SK-MEL-5 (cell line): ENCODE results near the gene IPPK. TPM values are rescaled to one million over a fixed set of nuclear protein-coding genes. Genes with fewer than 3 reads are reported as not detected.

Source experiments
- DNase-seq: peaks from one replicate; pipeline ENCODE4 v3.0.0-alpha.2; 2016; ENCODE audit warnings: low read depth, low spot score
- in situ Hi-C: cut with HindIII; loops from 2 replicates; pipeline ENCODE4 v1.10.0; 2016; ENCODE audit warnings: low sequenced_read_pairs, high pct_unique_total_duplicates, low pct_unique_long_range_greater_than_20kb
- total RNA-seq: library from RNA; depleted of rRNA; stranded (reverse); fragments of >200 nt; shearing (Covaris generic); gene quantifications from 2 replicates; pipeline ENCODE4 v1.2.3, GENCODE V29; 2014

Gene IPPK
- total RNA-seq, 1 experiment from 2014 or later = 14.8 TPM

DNA sequence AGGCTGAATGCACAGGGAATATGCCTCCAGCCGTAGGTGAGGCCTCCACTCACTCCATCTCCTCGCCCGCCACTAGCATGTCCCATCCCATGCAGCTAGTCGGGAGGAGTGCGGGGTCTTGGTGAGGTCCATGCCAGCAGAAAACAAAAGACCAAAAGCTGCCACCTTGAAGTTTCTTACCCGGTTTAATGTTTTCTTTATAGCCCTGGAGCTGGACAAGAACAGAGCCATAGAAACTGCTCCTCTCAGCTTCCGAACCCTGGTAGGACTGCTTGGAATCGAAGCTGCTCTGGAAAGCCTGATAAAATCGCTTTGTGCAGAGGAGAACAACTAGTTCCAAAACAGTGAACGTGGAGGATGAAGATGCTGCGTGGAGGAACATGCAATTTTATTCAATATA lies 57.1 kb downstream of the IPPK start:
- no peak for DNase-seq
- in situ Hi-C loops = no loop called here

GRCh38 chr9:92612292-92612691 lies 57.6 kb downstream of the IPPK start:
- no peak for DNase-seq

GRCh38 chr9:92611621-92612285 lies 58.2 kb downstream of the IPPK start:
- no peak for DNase-seq
- in situ Hi-C loops = no loop called here

More at GRCh38 chr9:92612292-92612691, 57.6 kb downstream of the IPPK start:
- in situ Hi-C loops = no loop called here

GRCh38 chr9:92610470-92611420 lies 59.2 kb downstream of the IPPK start:
- no peak for DNase-seq
- in situ Hi-C loops = no loop called here

- in situ Hi-C loops = no loop called here
- no peak for DNase-seq
Observed at GRCh38 chr9:92608909-92609445, 61.0 kb downstream of the IPPK start.

GRCh38 chr9:92608241-92608908 lies 61.6 kb downstream of the IPPK start:
- in situ Hi-C loops = no loop called here
- DNase-seq = no peak

GRCh38 chr9:92607773-92608172 lies 62.2 kb downstream of the IPPK start:
- no peak for DNase-seq
- in situ Hi-C loops = no loop called here

DNA sequence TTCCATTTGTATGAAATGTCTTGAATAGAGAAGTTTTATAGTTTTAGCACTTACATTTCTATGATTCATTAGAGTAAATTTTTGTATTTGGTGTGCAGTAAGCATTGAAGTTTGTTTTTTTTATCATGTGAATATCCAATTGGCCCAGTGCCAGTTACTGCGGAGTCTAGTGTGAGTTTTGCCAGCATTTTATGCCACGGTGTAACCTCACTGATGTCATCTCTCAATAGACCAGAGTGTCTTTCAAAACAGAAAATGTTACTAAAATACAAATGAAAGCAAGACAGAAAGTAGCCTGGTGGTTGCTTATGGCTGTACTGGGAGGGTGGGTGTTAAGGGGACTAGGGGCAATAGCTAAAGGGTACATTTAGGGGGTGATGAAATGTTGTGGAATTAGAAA lies 62.8 kb downstream of the IPPK start:
- in situ Hi-C loops = no loop called here
- no peak for DNase-seq

- DNase-seq = no peak
- in situ Hi-C loops = no loop called here
Observed at GRCh38 chr9:92605224-92605623, 64.7 kb downstream of the IPPK start.

DNA sequence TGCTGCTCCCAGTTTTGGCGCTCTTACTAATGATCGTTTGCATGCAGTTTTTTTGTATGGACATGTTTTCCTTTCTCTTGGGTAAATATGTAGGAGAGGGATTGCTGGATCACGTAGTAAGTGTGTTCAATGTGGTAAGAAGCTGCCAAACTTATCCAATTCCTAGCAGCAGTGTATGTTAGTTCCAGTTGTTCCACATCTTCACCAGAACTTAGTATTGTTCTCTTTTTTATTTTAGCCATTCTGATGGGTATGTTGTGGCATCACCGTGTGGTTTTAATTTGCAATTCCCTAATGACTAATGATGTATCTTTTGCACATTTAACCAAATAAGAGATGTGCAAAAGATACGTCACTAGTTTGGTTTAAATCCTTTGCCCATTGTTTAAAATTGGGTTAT lies 65.9 kb downstream of the IPPK start:
- DNase-seq = no peak
- in situ Hi-C loops = no loop called here

DNA sequence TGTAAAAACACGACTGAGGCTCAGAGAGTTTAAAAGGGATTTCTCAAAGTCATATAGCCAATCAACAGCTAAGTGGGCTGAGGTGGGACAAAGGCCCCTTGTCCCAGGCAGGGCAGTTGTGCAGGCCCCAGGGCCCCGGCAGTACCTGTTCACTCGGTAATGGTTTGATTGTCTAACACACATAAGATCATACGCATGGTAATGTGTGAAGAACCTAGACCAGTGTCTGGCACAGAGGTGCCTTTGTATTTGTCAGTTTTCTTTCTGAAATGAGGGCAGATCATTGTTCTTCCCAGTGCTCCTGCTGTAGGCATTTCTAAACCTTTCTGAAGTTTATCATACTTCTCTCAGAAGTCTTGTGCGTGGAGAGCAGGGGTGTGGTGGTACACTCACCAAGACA lies 66.8 kb downstream of the IPPK start:
- in situ Hi-C loops = no loop called here
- DNase-seq = peak; percentile 78

DNA sequence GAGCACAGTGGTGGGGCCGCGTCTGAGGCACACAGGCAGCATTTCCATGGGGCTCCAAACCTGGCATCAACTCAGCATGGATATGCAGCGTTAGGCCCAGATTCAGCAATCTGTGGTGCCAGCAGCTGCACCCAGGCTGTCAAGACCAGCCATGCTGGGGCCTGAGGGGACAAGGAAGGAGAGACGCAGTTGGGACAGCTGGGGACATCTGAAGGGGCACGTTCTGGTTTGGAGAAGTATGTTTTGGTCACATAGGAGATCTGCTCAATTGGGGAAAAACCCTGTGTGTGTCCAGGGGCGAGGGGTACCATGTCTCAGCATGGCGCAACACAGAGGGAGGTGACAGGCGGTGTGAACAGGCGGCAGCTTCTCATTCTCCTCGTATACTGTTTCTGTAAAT lies 67.5 kb downstream of the IPPK start:
- in situ Hi-C loops = no loop called here

DNA sequence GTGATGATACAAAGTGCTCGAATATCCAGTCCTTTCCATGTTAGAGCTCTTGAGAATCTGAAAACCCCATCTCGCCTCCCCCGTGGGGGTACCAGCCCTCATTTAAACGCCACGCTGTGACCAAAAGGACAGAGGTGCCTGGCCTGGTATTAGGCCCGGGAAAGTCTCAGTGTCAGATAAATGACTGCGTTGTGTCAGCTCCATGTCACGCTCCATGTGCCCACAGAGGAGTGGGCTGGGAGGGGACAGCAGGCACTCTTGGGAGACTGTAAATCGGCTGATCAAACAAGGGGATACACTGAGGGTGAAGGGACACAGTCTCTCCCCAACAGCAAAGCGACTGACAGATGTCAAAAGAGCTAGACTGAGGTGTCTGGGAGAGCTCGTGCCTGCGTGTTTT lies 68.5 kb downstream of the IPPK start:
- no peak for DNase-seq
- in situ Hi-C loops = no loop called here

More for the DNA sequence above, 67.5 kb downstream of the IPPK start:
- no peak for DNase-seq

GRCh38 chr9:92600462-92601261 lies 69.3 kb downstream of the IPPK start:
- in situ Hi-C loops = no loop called here
- DNase-seq = no peak

DNA sequence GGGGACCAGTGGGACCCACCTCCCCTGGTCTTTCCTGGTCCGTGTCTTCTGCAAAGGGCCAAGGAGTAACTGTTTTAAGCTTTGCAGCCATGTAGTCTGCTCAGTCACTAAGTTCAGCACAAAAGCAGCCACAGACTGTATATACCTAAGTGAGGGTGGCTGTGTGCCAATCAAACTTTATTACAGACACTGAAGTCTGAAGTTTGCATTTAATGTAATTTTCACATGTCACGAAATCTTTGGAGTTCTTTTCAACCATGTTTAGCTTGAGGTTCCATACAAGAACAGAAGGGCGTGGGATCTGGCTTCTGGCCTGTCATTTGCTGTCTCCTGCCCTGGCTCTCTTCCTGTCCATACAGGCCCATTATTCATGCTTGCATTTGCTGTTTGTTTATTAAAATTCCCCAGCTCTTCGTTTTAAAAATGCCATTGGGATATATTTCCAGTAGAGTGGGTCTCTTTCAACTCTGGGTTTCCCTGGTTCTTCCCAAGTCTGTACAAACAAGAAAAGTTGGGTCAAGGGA lies 69.9 kb downstream of the IPPK start:
- DNase-seq = no peak
- in situ Hi-C loops = no loop called here

- no peak for DNase-seq
- in situ Hi-C loops = no loop called here
Observed at GRCh38 chr9:92598382-92598781, 71.5 kb downstream of the IPPK start.

- in situ Hi-C loops = no loop called here
- no peak for DNase-seq
Observed at GRCh38 chr9:92595930-92596329, 74.0 kb downstream of the IPPK start.
